GM12878 (cell line): ENCODE results near the gene WWOX. TPM values are rescaled to one million over a fixed set of nuclear protein-coding genes. Genes with fewer than 3 reads are reported as not detected.

Experiments used
- ATAC-seq: fragments of 200-7000 bp; cut with Tn5 transposase; 3 replicates; pipeline ENCODE4 v1.9.1; 2020; ENCODE audit warnings: mild to moderate bottlenecking, moderate library complexity
- BruUV-seq: library from RNA; stranded (reverse); fragments of 400-500 nt; replicated peaks from 2 replicates; lab custom pipeline; 2021; lab: Mats Ljungman, UMichigan
- CTCF ChIA-PET: fragments of 300-600 bp; sonication (Branson Sonifier 250); formaldehyde crosslinking; extraction: SDS; loops from one replicate; lab custom pipeline; 2021; ENCODE audit warnings: inconsistent platforms; lab: Yijun Ruan, JAX
- POLR2A ChIA-PET: fragments of 350-600 bp; formaldehyde crosslinking; extraction: SDS; loops from one replicate; lab custom pipeline; 2021; ENCODE audit warnings: inconsistent platforms; lab: Charles Lee
- RAD21 ChIA-PET: fragments of 300-600 bp; sonication (Branson Sonifier 250); formaldehyde crosslinking; loops from one replicate; lab custom pipeline; 2023; ENCODE audit warnings: antibody characterized with exemption; ENCODE audit not compliant: unreplicated experiment; lab: Charles Lee
- SMC1A ChIA-PET: fragments of 300-600 bp; sonication (Branson Sonifier 250); formaldehyde crosslinking; loops from one replicate; lab custom pipeline; 2023; ENCODE audit not compliant: unreplicated experiment, uncharacterized antibody; lab: Charles Lee
- DNase-seq: peaks from one replicate; pipeline ENCODE4 v3.0.0-alpha.2; 2011; ENCODE audit warnings: low read depth, low spot score
- FAIRE-seq: peaks from 3 replicates; lab custom pipeline; 2011; peaks lifted over from hg19 to GRCh38; lab: Jason Lieb, UNC
- H2AFZ ChIP-seq: 2 replicates; pipeline ENCODE4 v1.6.0; 2011; ENCODE audit warnings: low read depth, low read length, control low read depth; ENCODE audit not compliant: control insufficient read depth
- H3K27ac ChIP-seq: 2 replicates; pipeline ENCODE4 v1.5.1; 2011; ENCODE audit warnings: control low read depth; ENCODE audit not compliant: control insufficient read depth, insufficient read depth
- H3K27me3 ChIP-seq, 2 experiments: replicated peaks in 1 of 2; 2 replicates each; pipeline versions ENCODE4 v1.6.0 to v1.6.1; 2011; ENCODE audit warnings: low read length in 1 of 2; ENCODE audit not compliant: control insufficient read depth in 2 of 2, insufficient read depth in 2 of 2
- H3K36me3 ChIP-seq, 2 experiments: 2 replicates each; pipeline ENCODE4 v1.5.1; 2011; ENCODE audit warnings: low read length in 1 of 2; ENCODE audit not compliant: control insufficient read depth in 2 of 2, insufficient read depth in 2 of 2
- H3K4me1 ChIP-seq: 2 replicates; pipeline ENCODE4 v1.6.1; 2011; ENCODE audit warnings: mild to moderate bottlenecking, low read length, moderate library complexity, mixed read lengths; ENCODE audit not compliant: control insufficient read depth, insufficient read depth
- H3K4me2 ChIP-seq: 2 replicates; pipeline ENCODE4 v1.6.0; 2011; ENCODE audit warnings: control low read depth; ENCODE audit not compliant: control insufficient read depth, insufficient read depth
- H3K4me3 ChIP-seq: fragments of 200-600 bp; sonication (generic); 2 replicates; pipeline ENCODE4 v1.5.1; 2016
- H3K79me2 ChIP-seq: 2 replicates; pipeline ENCODE4 v1.6.0; 2011; ENCODE audit warnings: low read length; ENCODE audit not compliant: control insufficient read depth, insufficient read depth
- H3K9ac ChIP-seq: 2 replicates; pipeline ENCODE4 v1.8.0; 2011; ENCODE audit warnings: low read length, control low read depth, mixed read lengths; ENCODE audit not compliant: control insufficient read depth, insufficient read depth
- H3K9me3 ChIP-seq: replicated peaks from 3 replicates; pipeline ENCODE4 v1.5.1; 2011; ENCODE audit warnings: mild to moderate bottlenecking, low read length; ENCODE audit not compliant: control insufficient read depth, insufficient read depth
- H4K20me1 ChIP-seq: 2 replicates; pipeline ENCODE4 v1.6.0; 2011; ENCODE audit not compliant: control insufficient read depth, insufficient read depth
- E2F8 ChIP-seq: fragments of 450-650 bp; IDR thresholded peaks from 2 replicates; pipeline ENCODE4 v1.6.1; 2018; ENCODE audit warnings: mild to moderate bottlenecking, low read depth, moderate library complexity; ENCODE audit not compliant: partially characterized antibody
- ESRRA ChIP-seq: IDR thresholded peaks from 2 replicates; pipeline ENCODE4 v1.6.1; 2012; ENCODE audit warnings: mild to moderate bottlenecking, low read length, improper control_type of control experiment
- HDAC6 ChIP-seq: fragments of 200-600 bp; sonication (generic); IDR thresholded peaks from one replicate; pipeline ENCODE4 v1.8.0; 2017; ENCODE audit warnings: antibody characterized with exemption; ENCODE audit not compliant: unreplicated experiment
- JUNB ChIP-seq: IDR thresholded peaks from 2 replicates; pipeline ENCODE4 v1.6.1; 2016; ENCODE audit warnings: antibody characterized with exemption, mild to moderate bottlenecking
- JUND ChIP-seq: IDR thresholded peaks from 2 replicates; pipeline ENCODE4 v1.6.1; 2012; ENCODE audit warnings: low read depth, mild to moderate bottlenecking, low read length, improper control_type of control experiment, moderate library complexity
- NFYA ChIP-seq: IDR thresholded peaks from 2 replicates; pipeline ENCODE4 v1.6.1; 2011; ENCODE audit warnings: low read depth, mild to moderate bottlenecking, low read length, improper control_type of control experiment, borderline replicate concordance
- NR2C1 ChIP-seq: fragments of 450-650 bp; IDR thresholded peaks from 2 replicates; pipeline ENCODE4 v1.6.1; 2017; ENCODE audit warnings: antibody characterized with exemption, mild to moderate bottlenecking, moderate library complexity
- PAX8 ChIP-seq: fragments of 450-650 bp; IDR thresholded peaks from 2 replicates; pipeline ENCODE4 v1.6.1; 2017; ENCODE audit warnings: mild to moderate bottlenecking, moderate library complexity
- RELA ChIP-seq: fragments of 450-650 bp; IDR thresholded peaks from 2 replicates; pipeline ENCODE4 v1.8.0; 2014; ENCODE audit warnings: borderline replicate concordance; ENCODE audit not compliant: partially characterized antibody
- SMARCA5 ChIP-seq: fragments of 450-650 bp; IDR thresholded peaks from 2 replicates; pipeline ENCODE4 v1.6.1; 2017; ENCODE audit warnings: mild to moderate bottlenecking
- SMC3 ChIP-seq: IDR thresholded peaks from 2 replicates; pipeline ENCODE4 v1.6.1; 2011; ENCODE audit warnings: low read length, improper control_type of control experiment, borderline replicate concordance
- STAT3 ChIP-seq: IDR thresholded peaks from 2 replicates; pipeline ENCODE4 v1.6.1; 2011; ENCODE audit warnings: low read depth, low read length, improper control_type of control experiment
- USF1 ChIP-seq: IDR thresholded peaks from 2 replicates; pipeline ENCODE4 v1.6.1; 2011; ENCODE audit warnings: borderline replicate concordance, low read depth, mild to moderate bottlenecking, moderate library complexity, mixed read lengths, low read length; ENCODE audit not compliant: insufficient read depth; ENCODE audit errors: extremely low read length
- ZBED1 ChIP-seq: IDR thresholded peaks from 2 replicates; pipeline ENCODE4 v1.6.1; 2016; ENCODE audit warnings: borderline replicate concordance
- WGBS: methylation state at CpG from one replicate; pipeline ENCODE4 v1.1.6; 2016; ENCODE audit warnings: low lambda C conversion rate; ENCODE audit not compliant: insufficient replicate concordance, insufficient coverage; ENCODE audit errors: missing lambda C conversion rate; 5-methylcytosine and 5-hydroxymethylcytosine counted together
- in situ Hi-C: fragments of 300-500 bp; cut with MboI; formaldehyde crosslinking; loops from 9 replicates; pipeline ENCODE4 v1.14.3; 2018; ENCODE audit warnings: mixed read lengths
- intact Hi-C: fragments of 100-400 bp; cut with micrococcal nuclease; formaldehyde crosslinking; loops from one replicate; pipeline ENCODE4 v1.14.2; 2022; ENCODE audit not compliant: unreplicated experiment
- polyA plus RNA-seq, 11 experiments: library from polyadenylated mRNA; depleted of rRNA in 4 of 11; unstranded in 6 of 11; stranded (reverse) in 5 of 11; fragments of >200 nt; fragmentation: Nextera tagmentation in 4 of 11; fragmentation: Illumina TruSeq in 1 of 11; extraction: Ambion mirVana in 4 of 11; extraction: Trizol in 1 of 11; gene quantifications; 1 replicate in 1 of 11; 2 replicates in 10 of 11; pipeline versions ENCODE4 v1.2.1 to v1.2.3, GENCODE V29; 2011 to 2016; ENCODE audit warnings: inconsistent platforms in 2 of 11, missing spikeins in 2 of 11, low read depth in 1 of 11
- total RNA-seq, 4 experiments: library from RNA; depleted of rRNA in 3 of 4; stranded (reverse); fragments of >200 nt in 3 of 4; fragmentation: Illumina TruSeq in 1 of 4; extraction: Trizol in 1 of 4; gene quantifications; 2 replicates each; pipeline versions ENCODE4 v1.2.1 to v1.2.3, GENCODE V29; 2013 to 2021
- TF ChIP-seq, protein P1 (sequence below): IDR thresholded peaks from 2 replicates; pipeline ENCODE4 v1.6.1; 2012; ENCODE audit warnings: improper control_type of control experiment, low read depth, low read length; ENCODE audit not compliant: insufficient replicate concordance

WWOX gene
- total and polyA plus RNA-seq, 10 of the 15 experiments (the other 5 are each of a cell fraction or from before 2014, with no cell fraction given): 2.8 to 24.4 (median 17.8) TPM

- TF ChIP-seq, protein P1, sequence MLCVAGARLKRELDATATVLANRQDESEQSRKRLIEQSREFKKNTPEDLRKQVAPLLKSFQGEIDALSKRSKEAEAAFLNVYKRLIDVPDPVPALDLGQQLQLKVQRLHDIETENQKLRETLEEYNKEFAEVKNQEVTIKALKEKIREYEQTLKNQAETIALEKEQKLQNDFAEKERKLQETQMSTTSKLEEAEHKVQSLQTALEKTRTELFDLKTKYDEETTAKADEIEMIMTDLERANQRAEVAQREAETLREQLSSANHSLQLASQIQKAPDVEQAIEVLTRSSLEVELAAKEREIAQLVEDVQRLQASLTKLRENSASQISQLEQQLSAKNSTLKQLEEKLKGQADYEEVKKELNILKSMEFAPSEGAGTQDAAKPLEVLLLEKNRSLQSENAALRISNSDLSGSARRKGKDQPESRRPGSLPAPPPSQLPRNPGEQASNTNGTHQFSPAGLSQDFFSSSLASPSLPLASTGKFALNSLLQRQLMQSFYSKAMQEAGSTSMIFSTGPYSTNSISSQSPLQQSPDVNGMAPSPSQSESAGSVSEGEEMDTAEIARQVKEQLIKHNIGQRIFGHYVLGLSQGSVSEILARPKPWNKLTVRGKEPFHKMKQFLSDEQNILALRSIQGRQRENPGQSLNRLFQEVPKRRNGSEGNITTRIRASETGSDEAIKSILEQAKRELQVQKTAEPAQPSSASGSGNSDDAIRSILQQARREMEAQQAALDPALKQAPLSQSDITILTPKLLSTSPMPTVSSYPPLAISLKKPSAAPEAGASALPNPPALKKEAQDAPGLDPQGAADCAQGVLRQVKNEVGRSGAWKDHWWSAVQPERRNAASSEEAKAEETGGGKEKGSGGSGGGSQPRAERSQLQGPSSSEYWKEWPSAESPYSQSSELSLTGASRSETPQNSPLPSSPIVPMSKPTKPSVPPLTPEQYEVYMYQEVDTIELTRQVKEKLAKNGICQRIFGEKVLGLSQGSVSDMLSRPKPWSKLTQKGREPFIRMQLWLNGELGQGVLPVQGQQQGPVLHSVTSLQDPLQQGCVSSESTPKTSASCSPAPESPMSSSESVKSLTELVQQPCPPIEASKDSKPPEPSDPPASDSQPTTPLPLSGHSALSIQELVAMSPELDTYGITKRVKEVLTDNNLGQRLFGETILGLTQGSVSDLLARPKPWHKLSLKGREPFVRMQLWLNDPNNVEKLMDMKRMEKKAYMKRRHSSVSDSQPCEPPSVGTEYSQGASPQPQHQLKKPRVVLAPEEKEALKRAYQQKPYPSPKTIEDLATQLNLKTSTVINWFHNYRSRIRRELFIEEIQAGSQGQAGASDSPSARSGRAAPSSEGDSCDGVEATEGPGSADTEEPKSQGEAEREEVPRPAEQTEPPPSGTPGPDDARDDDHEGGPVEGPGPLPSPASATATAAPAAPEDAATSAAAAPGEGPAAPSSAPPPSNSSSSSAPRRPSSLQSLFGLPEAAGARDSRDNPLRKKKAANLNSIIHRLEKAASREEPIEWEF: no peak
- no peak for TF ChIP-seq SMARCA5
- TF ChIP-seq NFYA: no peak
- no peak for TF ChIP-seq STAT3
- TF ChIP-seq ZBED1: no peak
These were observed 632.3 kb downstream of the WWOX start (continued) for GRCh38 chr16:78731785-78732184.

- in situ Hi-C loops (no loop called here), intact Hi-C loops (no loop called here)
- Histone ChIP-seq H4K20me1 (no peaks in the 10 kb centered on the region), H3K27ac (no peak overlapping the region), H3K4me3 (no peak overlapping the region), H3K9me3 (no peaks in the 10 kb centered on the region; the same call in 2 of the 3 replicates), H3K79me2 (no peaks in the 10 kb centered on the region), H3K36me3 (no peaks in the 10 kb centered on the region), H3K4me2 (no peak overlapping the region), H3K27me3 (no peaks in the 10 kb centered on the region), H3K4me1 (no peaks in the 10 kb centered on the region), H3K9ac (no peak overlapping the region), H2AFZ (no peak overlapping the region)
- SMC1A ChIA-PET: interaction anchor here (0.7 to 1.0 kb wide), 3 partner anchors 18 to 27 kb away, joined by 3 to 4 read pairs (median 4); no protein-coding TSS in a partner anchor
- no TSS peak for BruUV-seq
- no peak for FAIRE-seq
- no peak for ATAC-seq
- RAD21 ChIA-PET: no interaction called here
- WGBS: 70% methylated on average over 7 of the region's 7 CpGs
- DNase-seq: no peak
- CTCF ChIA-PET: no interaction called here
- POLR2A ChIA-PET: no interaction called here
- no peak for TF ChIP-seq HDAC6
- no peak for TF ChIP-seq USF1
- no peak for TF ChIP-seq ESRRA
- TF ChIP-seq E2F8: no peak
- no peak for TF ChIP-seq NR2C1
- no peak for TF ChIP-seq SMC3
- no peak for TF ChIP-seq JUND
- no peak for TF ChIP-seq PAX8
- no peak for TF ChIP-seq JUNB
- no peak for TF ChIP-seq RELA
These were observed 633.2 kb downstream of the WWOX start for GRCh38 chr16:78732696-78733095.
